UCSD-AML1 (cell line): Measurements from ENCODE around the gene RANBP2.
A peak's percentile ranks its signal among the peaks of the same experiment; 100 is the strongest.
"Not testable (repeated sequence)": the region's sequence is repeated elsewhere in the genome, so short reads cannot be mapped to it uniquely, and the experiment has no call there.

Source experiments
- DNase-seq: peaks from one replicate; lab custom pipeline; 2025; ENCODE audit not compliant: unreplicated experiment; lab: John Stamatoyannopoulos, UW

RANBP2 gene

GRCh38 chr2:108719149-108720044 is at the start of gene RANBP2:
Gene RANBP2 (plus strand): TSS chr2:108719482. CDS start chr2:108719607, 125 bp downstream.
- peak; percentile 96 for DNase-seq

- DNase-seq: not testable (repeated sequence)
Measured at GRCh38 chr2:108670282-108670681, 49.0 kb upstream of the RANBP2 start.

GRCh38 chr2:108672200-108672805 is 47.0 kb upstream of the RANBP2 start:
- DNase-seq: not testable (repeated sequence)

- not testable (repeated sequence) for DNase-seq
Measured at GRCh38 chr2:108676522-108676921, 42.8 kb upstream of the RANBP2 start.

GRCh38 chr2:108677239-108677744 is 42.0 kb upstream of the RANBP2 start:
- not testable (repeated sequence) for DNase-seq

- DNase-seq: not testable (repeated sequence)
Measured at GRCh38 chr2:108678198-108678651, 41.1 kb upstream of the RANBP2 start.

GRCh38 chr2:108680805-108681204 is 38.5 kb upstream of the RANBP2 start:
- not testable (repeated sequence) for DNase-seq

- DNase-seq: not testable (repeated sequence)
Measured at GRCh38 chr2:108688818-108689756, 30.2 kb upstream of the RANBP2 start.

- not testable (repeated sequence) for DNase-seq
Measured at GRCh38 chr2:108690001-108690400, 29.3 kb upstream of the RANBP2 start.

GRCh38 chr2:108691447-108691846 is 27.8 kb upstream of the RANBP2 start:
- no peak for DNase-seq

GRCh38 chr2:108701208-108701607 is 18.1 kb upstream of the RANBP2 start:
- DNase-seq: no peak

GRCh38 chr2:108701806-108702205 is 17.5 kb upstream of the RANBP2 start:
- no peak for DNase-seq

- no peak for DNase-seq
Measured at GRCh38 chr2:108704871-108705270, 14.4 kb upstream of the RANBP2 start.

- DNase-seq: no peak
Measured at GRCh38 chr2:108707300-108707699, 12.0 kb upstream of the RANBP2 start.

GRCh38 chr2:108716971-108717370 is 2.3 kb upstream of the RANBP2 start:
- not testable (repeated sequence) for DNase-seq

- DNase-seq: not testable (repeated sequence)
Measured at GRCh38 chr2:108726048-108726447, 6.8 kb downstream of the RANBP2 start.

- DNase-seq: not testable (repeated sequence)
Measured at GRCh38 chr2:108734656-108735055, 15.4 kb downstream of the RANBP2 start.

GRCh38 chr2:108757973-108758372 is 38.7 kb downstream of the RANBP2 start:
- DNase-seq: not testable (repeated sequence)

- not testable (repeated sequence) for DNase-seq
Measured at GRCh38 chr2:108762618-108763017, 43.3 kb downstream of the RANBP2 start.

- not testable (repeated sequence) for DNase-seq
Measured at GRCh38 chr2:108766671-108767070, 47.4 kb downstream of the RANBP2 start.

GRCh38 chr2:108767859-108768258 is 48.6 kb downstream of the RANBP2 start:
- not testable (repeated sequence) for DNase-seq
